ENCODE measurements around the gene BCKDHA.
"Not testable (repeated sequence)": the region's sequence is repeated elsewhere in the genome, so short reads cannot be mapped to it uniquely, and the experiment has no call there.

The BCKDHA gene

DNA sequence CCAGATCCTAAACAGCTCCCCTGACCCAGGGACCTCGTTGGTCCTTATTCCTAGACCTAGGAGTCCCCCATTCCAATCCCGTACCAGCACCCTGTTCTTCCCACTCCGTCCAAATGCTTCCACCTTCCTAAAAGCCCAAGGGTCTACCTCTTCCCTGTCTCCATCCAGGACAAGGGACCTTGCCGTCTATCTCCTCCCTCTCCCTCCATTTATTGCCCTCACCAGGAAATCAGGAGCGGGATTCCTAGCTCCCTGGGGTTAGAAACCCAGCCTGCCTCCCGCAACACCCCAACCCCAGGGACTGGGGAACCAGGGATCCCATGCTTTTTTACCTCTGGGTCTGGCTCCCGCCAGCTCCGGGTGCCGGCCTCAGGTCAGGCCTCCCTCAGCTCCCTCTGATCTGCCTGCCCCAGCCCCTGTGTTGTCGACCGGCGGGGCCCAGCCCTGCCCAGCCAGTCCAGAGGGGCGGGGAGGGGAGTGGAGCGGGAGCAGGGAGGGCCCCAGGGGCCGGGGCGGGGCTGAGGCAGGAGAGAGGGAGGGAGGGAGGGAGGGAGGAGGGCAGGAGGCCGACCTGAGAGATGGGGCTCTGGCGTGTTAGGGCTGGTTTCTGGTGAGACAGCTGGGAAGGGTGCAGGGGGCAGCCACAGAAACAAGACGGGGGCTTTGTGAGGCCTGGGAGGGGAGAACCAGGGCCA, 29.5 kb downstream of the BCKDHA start, which contains the start of gene B3GNT8:
TSS of gene B3GNT8 (minus strand) at position 423 of the 695 bp plus-strand sequence. CDS start 596 bp downstream, outside the sequence.
- peak; percentile 70 for DNase-seq

DNA sequence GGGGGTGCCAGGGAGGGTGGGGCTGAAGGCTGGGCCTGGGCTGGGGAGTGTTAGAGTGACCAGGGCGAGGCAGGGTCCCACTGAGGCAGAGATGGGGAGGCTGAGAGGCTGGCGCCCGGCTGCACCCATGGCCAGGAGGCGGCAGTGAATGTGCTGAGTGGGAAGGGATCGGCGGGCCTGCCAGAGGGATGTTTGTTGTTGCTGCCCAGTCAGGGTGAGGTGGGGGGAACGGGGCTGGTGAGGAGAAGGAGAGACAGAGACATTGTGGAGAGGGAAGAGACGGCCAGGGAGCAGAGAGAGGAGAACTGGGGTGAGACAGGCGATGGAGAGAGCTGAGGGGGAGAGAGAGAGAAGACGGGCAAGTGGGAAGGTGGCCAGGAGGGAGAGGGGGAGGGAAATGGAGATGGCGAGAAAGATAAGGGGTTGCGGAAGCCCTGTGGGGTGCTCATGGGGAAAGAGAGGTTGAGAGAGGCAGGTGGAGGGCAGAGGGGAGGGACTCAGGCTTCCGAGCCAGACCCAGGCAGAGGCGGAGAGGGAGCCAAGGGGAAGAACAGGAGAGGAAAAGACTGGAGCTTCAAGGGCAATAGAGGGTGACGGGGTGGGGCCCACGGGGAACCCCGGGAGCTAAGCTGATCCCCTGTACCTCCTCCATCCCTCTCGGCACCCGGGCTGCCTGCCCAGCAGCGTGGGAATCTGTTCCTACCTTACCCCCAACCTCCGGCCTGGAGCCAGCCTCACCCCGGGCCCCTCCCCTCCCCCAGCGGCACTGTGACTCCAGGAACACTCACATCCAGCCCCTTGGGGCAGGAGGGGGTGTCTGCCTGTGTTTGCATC, 30.2 kb downstream of the BCKDHA start:
- no peak for DNase-seq

DNA sequence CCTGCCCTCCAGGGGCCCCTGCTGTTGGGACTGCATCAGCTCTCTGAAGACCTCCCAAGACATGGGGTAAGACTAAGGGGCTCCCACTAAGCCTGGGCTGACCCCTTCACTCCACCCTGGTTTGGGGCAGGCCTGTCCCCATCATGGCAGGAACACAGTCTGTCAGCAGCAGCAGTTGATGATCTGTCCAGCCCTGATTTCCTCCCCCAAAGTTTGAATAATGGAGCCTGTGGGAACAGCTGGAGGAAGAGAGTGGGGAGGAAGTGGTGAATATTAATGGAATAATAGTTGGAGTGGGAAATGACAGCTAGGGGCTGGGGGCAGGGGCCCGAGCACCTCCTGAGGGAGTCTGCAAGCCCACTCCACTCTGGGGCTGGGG, 30.9 kb downstream of the BCKDHA start:
- DNase-seq = no peak

DNA sequence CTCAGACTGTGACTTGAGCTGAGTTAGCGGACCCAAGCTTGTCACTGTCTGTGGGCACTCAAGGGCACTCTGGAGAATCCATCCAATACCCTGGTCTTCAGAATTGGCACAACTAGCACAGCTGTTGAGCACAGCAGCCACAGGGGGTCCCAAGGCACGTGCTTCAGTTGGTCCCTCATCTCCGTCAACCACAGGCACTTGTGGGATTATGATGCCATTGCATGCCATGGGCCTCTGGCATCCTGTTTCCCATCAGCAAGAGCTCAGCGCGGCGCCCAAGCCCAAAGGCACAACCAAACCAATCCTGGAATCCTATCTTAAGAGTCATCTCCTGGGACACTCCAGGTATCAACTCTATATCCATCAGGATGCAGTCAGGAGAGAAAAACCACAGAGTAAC, 33.3 kb downstream of the BCKDHA start:
- DNase-seq = peak; percentile 39

DNA sequence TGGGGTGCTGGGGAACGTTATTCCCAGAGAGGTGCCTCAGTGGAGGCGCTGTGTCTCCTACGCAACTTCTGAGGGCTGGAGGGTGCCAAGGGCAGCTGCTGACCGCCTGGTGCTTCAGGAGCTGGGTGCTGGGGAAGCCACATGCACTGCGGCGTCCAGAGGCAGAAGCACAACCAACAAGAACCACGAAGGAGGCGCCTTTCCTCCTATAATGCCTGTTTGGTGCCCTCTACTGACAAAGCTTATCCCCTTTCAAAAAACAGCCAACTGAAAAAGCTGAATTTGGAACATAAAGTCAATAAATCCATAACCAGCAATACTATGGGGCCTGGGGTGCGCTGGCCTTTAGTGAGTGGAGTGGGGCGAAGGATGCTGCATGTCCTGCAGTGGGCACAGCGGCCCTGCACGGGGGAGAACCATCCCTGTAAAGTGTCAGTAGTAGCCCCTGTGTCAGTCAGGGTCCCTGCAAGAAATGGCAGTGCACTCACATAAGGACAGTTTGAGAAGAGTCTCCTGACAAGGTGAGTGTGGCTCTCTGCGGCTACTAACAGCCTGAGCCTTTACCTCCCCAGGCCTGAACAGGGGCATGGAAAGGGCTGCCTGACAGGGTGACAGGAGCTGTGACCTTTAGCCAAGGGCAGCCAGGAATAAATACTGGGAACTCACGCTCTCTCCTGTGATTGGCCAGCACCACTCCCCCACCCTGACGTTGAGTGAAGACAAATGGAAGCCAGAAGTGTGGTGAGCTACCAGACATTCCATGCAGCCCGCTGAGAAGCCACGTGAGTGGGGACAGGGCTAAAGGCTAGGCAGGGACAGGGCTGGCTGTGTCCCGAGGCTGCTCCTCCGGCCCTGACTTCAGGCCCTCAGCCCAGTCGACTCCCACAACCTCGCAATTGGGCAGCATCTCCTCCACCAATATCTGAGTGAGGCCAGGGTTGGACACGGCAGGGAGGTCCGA, 34.1 kb downstream of the BCKDHA start:
- DNase-seq = peak; percentile 38

DNA sequence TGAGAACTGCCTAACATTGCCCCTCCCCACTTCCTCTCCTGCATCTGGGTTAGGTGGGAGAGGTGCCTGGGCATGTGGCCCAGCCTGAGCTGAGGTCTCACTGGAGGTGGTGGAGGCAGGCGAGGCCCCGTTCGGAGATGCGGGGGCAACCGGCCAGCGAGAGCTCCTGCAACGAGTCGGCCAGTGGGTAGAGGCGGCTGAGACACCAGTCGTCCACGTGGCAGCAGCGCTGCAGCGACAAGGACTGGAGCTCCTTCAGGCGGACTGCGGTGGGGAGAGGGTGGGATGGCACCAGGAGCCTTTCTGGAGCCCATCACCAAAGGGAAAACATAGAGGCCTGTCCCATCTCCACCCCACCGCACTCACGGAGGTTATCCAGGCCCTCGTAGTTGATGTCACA, 35.6 kb downstream of the BCKDHA start:
- no peak for DNase-seq

DNA sequence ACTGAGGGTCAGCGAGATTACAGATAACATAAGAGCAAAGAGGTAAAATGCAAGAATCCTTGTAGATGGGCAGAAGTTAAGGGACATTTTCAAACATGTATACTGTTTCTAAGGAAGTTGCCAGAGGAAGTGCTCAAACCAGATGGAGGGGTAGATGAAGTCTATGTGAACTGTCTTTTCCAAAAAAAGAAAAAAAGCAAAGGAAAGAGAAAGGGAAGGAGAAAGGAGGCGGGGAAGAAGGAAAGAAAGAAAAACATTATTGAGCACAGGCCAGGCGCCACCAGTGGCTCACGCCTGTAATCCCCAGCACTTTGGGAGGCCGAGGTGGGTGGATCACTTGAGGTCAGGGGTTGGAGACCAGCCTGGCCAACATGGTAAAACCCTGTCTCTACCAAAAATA, 36.8 kb downstream of the BCKDHA start:
- DNase-seq = no peak

DNA sequence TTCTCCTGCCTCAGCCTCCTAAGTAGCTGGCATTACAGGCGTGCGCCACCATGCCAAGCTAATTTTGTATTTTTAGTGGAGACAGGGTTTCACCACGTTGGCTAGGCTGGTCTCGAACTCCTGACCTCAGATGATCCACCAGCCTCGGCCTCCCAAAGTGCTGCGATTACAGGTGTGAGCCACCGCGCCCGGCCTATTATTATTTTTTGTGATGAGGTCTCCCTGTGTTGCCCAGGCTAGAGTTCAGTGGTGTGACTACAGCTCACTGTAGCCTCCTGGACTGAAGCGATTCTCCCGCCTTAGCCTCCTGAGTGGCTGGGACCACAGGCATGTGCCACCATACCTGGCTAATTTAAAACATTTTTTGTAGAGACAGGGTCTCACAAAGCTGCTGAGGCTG, 37.8 kb downstream of the BCKDHA start:
- not testable (repeated sequence) for DNase-seq

DNA sequence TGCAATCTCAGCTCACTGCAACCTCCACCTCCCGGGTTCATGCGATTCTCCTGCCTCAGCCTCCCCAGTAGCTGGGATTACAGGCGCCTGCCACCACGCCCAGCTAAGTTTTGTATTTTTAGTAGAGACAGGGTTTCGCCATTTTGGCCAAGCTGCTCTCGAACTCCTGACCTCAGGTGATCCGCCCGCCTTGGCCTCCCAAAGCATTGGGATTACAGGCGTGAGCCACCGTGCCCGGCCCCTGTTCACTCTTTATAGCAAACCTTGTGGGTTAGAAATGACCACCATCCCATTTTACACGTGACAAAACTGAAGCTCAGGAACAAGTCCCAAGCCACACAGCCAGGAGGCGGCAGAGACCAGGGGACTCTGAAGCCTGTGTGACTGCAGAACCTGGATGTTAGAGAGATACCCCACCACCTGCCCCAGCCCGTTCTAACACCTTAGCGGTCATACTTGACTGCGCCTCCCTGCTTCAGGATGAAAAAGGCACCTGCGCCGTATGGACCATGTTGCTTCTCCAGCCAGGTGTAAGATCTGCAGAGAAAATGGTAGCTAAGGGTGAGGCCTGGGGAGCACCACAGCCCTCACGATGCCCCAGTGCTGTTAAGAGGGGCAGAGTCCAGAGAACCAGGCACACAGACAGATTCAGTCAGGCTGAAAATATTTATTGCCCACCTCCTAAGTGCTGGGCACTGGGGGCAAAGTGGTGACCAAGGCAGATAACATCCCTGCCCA, 38.5 kb downstream of the BCKDHA start:
- no peak for DNase-seq

DNA sequence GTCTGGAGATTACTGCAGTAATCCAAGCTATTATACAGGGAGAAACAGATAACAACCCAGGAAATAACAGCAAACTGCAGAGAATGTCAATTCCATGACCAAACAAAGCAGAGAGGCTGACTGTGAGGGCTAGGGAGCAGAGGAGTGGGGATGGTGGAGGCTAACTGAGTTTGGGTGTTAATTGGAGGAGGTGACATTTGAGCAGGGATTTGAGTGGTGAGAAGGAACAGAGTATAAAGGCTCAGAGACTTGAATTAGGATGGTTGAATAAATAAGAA, 39.0 kb downstream of the BCKDHA start:
- DNase-seq = no peak

DNA sequence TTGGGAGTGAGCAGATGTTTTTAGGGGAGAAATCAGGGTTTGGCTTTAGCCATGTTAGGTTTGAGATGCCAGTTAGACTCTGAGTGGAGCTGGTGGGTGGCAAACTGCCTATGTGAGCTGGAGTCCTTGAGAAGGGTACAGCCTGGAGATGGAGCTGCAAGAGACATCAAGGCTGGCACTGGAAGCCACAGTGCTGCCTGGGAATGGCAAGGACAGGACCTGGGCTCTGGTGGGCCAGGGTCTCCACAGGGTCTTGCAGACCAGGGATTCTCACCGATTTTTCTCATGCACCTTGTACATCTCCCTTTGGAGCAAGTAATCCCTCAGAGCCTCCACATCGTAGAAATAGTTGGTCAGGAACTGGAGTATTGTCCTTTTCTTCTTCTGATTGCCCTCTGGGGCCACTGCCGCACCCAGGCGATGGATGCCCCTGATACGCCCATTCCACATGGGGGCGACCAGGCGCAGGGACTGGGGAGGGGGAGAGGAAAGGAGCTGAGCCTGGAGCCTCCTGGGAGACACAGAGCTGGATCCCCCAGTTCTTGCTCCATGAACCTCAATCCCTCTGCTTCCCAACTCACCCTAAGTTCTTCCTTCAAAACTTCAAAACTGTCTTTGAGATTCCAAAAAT, 40.4 kb downstream of the BCKDHA start:
- no peak for DNase-seq

DNA sequence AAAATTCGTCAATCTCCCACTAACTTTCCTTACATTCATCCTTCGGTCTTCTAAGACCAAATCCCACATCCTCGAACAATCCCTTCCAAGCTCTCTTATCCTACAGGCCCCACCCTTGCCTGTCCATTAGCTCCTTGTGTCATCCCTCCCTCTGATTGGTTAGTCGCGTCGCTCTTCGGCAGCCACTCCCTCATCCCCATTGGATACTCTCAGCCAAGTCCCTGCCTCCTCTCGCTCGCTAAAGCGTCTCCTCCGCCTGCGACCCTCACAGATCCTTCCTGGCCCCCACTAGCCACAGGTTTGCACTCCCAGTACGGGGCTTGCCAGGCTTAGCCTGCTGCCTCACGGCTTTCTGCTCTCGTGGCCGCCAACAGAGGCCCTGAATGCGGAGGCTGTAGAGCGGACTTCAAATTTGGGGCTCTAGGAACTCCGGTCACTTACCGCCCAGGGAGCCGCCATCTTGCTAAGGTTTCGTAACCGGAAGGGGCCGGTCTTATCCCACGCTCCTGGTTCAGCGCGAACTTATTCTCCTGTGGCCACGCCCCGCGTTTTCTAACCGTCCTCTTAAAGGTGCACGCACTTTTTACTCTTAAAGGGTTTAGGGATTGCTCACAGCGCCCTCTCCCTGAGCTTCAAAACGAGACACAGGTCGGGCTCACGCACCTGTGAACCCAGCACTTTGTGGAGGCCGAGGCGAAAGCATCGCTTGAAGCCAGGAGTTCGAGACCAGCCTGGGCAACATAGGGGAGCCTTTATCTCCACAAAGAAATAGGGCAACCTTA, 42.0 kb downstream of the BCKDHA start, which contains the start of gene DMAC2:
TSS of gene DMAC2 (minus strand) at position 472 of the 782 bp plus-strand sequence. CDS start at position 459, 13 bp downstream.
- peak; percentile 97 for DNase-seq

DNA sequence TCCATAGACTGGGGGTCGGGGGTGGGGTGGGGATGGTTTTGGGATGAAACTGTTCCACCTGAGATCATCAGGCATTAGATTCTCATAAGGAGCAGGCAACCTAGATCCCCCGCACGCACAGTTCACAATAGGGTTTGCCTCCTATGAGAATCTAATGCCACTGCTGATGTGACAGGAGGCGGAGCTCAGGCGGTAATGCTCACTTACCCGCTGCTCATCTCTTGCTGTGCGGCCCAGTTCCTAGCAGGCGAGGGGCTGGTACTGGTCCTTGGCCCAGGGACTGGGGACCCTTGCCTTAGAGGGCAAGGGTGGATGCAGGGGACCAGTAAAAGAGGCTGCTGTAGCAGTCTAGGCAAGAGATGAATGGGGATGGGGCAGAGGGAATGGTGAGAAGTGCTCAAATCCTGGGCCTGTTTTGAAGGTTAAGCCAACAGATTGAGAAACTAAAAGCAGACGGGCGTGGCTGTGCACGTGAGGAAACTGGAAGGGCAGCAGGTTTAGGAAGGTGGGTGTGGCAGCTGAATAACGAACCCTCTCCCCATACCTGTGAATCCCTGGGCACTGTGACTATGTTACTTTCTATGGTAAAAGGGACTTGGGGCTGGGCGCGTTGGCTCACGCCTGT, 43.8 kb downstream of the BCKDHA start:
- no peak for DNase-seq

DNA sequence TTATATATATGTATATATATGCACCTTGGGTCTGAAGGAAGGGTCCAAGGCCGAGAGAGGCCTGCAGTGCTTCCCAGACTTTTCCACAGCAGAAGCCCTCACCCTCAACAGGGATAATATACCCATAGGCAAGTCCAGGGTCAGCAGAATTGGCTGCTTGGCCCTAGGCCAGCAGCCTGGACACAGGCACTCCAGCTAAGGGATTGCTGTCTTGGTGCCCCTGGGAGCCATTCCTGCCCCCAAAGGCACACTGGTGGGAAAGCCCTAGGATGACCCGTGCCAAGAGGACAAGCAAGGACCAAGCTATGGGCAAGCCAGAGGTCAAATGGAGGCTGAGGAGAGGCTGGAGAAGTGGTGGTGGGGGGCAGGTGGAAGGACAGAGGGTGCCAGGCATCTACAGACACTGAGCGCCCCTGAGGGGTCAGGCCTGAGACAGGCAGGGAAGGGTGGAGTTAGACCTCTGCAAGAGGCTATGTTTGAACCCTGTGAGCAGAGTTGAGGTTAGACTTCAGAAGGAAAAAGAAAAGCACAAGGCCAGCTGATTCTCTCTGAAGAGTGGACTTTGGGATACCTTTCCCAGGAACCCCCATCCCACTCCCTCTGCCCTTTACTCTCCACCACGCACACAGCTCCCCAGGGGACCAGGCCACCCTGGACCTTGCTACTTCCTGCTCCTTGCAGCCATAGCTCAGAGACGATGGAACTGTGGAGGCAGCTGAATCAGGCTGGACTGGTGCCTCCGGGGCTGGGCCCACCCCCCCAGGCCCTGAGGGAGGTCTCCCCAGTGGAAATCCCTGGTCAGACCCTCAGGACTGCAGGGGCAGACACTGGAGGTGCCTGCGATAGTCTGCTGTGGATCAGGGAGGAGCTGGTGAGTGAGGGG, 45.1 kb downstream of the BCKDHA start, which contains the start of gene ERICH4:
TSS of gene ERICH4 (plus strand) at position 684 of the 883 bp plus-strand sequence. CDS start at position 698, 14 bp downstream.
- DNase-seq = no peak

DNA sequence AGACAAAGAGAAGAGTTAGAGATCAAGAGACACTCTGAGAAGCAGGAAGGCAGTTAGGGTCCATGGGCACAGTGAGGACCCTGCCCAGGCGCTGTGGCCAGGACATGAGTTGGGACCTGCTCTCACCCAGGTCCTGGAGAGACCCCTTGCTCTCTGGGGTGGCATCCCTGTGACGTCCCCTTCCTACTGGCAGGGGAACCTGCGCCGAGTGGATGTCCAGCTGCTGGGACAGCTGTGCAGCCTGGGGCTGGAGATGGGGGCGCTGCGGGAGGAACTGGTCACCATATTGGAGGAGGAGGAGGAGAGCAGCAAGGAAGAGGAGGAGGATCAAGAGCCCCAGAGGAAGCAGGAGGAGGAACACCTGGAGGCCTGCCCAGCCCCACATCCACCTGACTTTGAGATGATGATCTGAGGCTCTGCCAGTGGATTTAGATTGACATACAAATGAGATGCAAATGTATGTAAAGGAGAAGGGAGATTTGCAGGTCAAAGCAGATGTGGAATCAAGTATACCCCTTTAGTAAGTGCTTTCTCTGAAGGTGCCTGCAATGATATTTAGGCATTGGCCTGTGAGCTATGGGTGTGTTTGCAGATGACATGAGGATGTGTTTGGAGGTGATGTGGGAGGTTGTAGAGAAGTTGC, 46.3 kb downstream of the BCKDHA start:
- no peak for DNase-seq

DNA sequence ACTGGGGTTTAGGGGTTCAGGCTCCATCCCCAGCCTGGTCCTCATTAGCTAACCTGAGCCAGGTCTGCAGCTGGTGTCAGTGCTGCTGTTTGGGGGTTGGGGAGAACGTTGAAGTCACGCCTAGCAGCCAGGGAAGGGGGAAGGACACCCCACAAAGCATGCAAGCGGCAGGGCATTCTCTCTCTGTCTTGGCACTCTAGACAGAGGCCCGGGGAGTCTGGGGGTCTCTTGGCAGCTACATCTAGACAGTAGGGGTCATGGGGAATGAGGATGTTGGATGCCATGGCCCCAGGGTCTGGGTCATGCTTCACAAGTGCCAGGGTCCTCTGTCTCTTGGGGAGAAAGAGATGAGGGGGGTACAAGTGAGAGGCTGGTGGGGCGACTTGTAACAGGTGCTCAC, 48.0 kb downstream of the BCKDHA start:
- DNase-seq = no peak

DNA sequence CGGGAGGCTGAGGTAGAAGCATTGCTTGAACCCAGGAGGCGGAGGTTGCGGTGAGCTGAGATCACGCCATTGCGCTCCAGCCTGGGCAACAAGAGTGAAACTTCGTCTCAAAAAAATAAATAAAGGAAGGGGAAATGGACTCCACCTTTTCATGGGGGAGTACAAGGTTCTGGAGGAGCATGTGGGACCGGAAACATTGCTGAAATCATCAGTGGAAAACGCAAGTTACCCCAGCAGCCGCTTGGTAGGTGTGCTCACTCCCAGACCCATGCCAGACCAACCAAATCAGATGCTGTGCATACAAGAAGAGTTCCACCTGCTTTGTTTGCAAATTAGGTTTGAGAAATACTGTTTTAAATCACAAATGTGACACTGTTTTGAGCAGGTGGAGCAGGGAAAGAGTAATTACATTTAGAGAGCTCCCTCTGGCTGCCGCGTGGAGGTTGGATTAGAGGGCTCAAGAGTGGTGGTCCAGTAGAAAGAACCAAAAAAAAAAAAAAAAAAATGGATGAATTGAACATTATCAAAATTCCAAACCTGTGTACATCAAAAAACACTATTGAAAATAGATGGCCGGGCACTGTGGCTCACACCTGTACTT, 50.2 kb downstream of the BCKDHA start:
- no peak for DNase-seq
